Sigmoid colon (tissue), 4 donors: Measurements from ENCODE around the gene TBXAS1.

Experiments
- EP300 ChIP-seq, 4 donors: sonication (generic); formaldehyde crosslinking; IDR thresholded peaks; one replicate each; pipeline ENCODE4 v1.6.1; 2017; ENCODE audit warnings: antibody characterized with exemption in 4 of 4
- POLR2A ChIP-seq, 2 donors: fragments of 450-650 bp; IDR thresholded peaks; one replicate each; pipeline ENCODE4 v1.6.1; 2016; ENCODE audit warnings: antibody characterized with exemption in 2 of 2, mild to moderate bottlenecking in 2 of 2, moderate library complexity in 2 of 2
- POLR2AphosphoS5 ChIP-seq, 4 donors: sonication (generic); formaldehyde crosslinking; IDR thresholded peaks; one replicate each; pipeline ENCODE4 v1.6.1; 2017; ENCODE audit warnings: antibody characterized with exemption in 4 of 4
- TF ChIP-seq, protein P1 (sequence below), 4 experiments: fragments of 450-650 bp in 3 of 4; fragments of 200-600 bp in 1 of 4; IDR thresholded peaks; one replicate each; pipeline ENCODE4 v1.5.1; 2016 to 2019; ENCODE audit warnings: antibody characterized with exemption in 4 of 4, mild to moderate bottlenecking in 3 of 4, moderate library complexity in 2 of 4

DNA sequence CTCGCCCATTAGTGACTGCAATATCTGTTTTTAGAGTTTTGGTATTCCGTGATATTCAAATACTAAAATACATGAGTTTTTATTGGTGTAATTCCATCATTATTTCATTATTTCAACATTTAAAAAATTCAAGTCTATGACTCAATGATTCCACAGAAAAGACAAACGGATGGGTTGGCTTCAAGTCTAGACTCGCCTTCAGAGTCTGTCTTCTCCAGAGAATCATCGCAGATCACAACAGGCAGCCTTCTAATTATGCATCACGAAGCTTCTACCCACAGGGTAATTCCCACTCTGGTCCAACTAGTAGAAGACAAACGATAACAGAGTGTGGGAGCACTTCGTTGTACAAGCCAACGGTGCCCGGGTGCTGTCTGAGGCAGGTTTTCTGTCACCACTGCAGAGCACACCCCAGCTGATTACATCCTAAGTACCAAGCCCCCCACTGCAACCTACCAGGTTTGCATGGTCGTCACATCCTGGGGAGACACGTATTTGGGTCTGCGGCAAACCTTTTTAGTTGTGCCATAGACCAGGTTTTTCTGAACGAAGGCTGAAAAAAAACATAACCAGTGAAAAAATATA lies 204.8 kb downstream of the TBXAS1 start:
- no peak for TF ChIP-seq POLR2AphosphoS5 (IDR thresholded peaks at IDR 0.05)
- TF ChIP-seq, protein P1, sequence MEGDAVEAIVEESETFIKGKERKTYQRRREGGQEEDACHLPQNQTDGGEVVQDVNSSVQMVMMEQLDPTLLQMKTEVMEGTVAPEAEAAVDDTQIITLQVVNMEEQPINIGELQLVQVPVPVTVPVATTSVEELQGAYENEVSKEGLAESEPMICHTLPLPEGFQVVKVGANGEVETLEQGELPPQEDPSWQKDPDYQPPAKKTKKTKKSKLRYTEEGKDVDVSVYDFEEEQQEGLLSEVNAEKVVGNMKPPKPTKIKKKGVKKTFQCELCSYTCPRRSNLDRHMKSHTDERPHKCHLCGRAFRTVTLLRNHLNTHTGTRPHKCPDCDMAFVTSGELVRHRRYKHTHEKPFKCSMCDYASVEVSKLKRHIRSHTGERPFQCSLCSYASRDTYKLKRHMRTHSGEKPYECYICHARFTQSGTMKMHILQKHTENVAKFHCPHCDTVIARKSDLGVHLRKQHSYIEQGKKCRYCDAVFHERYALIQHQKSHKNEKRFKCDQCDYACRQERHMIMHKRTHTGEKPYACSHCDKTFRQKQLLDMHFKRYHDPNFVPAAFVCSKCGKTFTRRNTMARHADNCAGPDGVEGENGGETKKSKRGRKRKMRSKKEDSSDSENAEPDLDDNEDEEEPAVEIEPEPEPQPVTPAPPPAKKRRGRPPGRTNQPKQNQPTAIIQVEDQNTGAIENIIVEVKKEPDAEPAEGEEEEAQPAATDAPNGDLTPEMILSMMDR (IDR thresholded peaks at IDR 0.05), result no peak
- no peak for TF ChIP-seq POLR2A (IDR thresholded peaks at IDR 0.05)
- no peak for TF ChIP-seq EP300 (IDR thresholded peaks at IDR 0.05)
